Measurements from ENCODE around the gene EEF1G.

The EEF1G gene

GRCh38 chr11:62603072-62603408 lies 29.3 kb upstream of the EEF1G start:
- no peak overlapping the region for H2AFZ ChIP-seq (ENCODE audit: low read length)
- H3K4me3 ChIP-seq (ENCODE audit: low read length), result no peak overlapping the region
- no peak overlapping the region for H3K27ac ChIP-seq (ENCODE audit: low read length)

GRCh38 chr11:62602141-62603071 lies 28.7 kb upstream of the EEF1G start:
- Histone ChIP-seq H2AFZ (ENCODE audit: low read length) (peak overlapping the region; percentile 38), H3K9me2 (replicated peaks; ENCODE audit: insufficient read depth, low read length) (no peaks in the 10 kb centered on the region), H3K4me1 (ENCODE audit: low read length) (peaks cover 10% of the 10 kb centered on the region), H3K4me3 (ENCODE audit: low read length) (peak overlapping the region; percentile 44), H3K27me3 (replicated peaks; ENCODE audit: insufficient read depth, low read length) (no peaks in the 10 kb centered on the region), H3K27ac (ENCODE audit: low read length) (peak overlapping the region; percentile 18; the same call in 1 of the 2 replicates), H3K9me3 (replicated peaks; ENCODE audit: insufficient read depth, low read length) (no peaks in the 10 kb centered on the region), H3K4me2 (ENCODE audit: low read depth, low read length) (peak overlapping the region; percentile 76), H4K20me1 (ENCODE audit: insufficient read depth, low read length) (no peaks in the 10 kb centered on the region), H3K79me2 (ENCODE audit: low read length) (peaks cover 39% of the 10 kb centered on the region), H3F3A (ENCODE audit: insufficient read depth, low read length) (peaks cover 21% of the 10 kb centered on the region), H3K36me3 (replicated peaks; ENCODE audit: insufficient read depth, low read length) (peaks cover 11% of the 10 kb centered on the region), H3K9ac (ENCODE audit: low read length) (peak overlapping the region; percentile 25; the same call in 1 of the 2 replicates)
- TF ChIP-seq EZH2 (optimal IDR thresholded peaks at IDR 0.05; ENCODE audit: low read depth, low read length), result no peak
- TF ChIP-seq CTCF (IDR thresholded peaks at IDR 0.05; ENCODE audit: low read length), result no peak
- TF ChIP-seq EZH2phosphoT487 (IDR thresholded peaks at IDR 0.05; ENCODE audit: low read length), result no peak
- DNase-seq, result no peak

More at GRCh38 chr11:62603072-62603408, 29.3 kb upstream of the EEF1G start:
- H3K27me3 ChIP-seq (replicated peaks; ENCODE audit: insufficient read depth, low read length), result no peaks in the 10 kb centered on the region
- H3F3A ChIP-seq (ENCODE audit: insufficient read depth, low read length), result peaks cover 21% of the 10 kb centered on the region
- TF ChIP-seq EZH2 (optimal IDR thresholded peaks at IDR 0.05; ENCODE audit: low read depth, low read length), result no peak
- TF ChIP-seq EZH2phosphoT487 (IDR thresholded peaks at IDR 0.05; ENCODE audit: low read length), result no peak
- TF ChIP-seq CTCF (IDR thresholded peaks at IDR 0.05; ENCODE audit: low read length), result no peak
- peaks cover 32% of the 10 kb centered on the region for H3K79me2 ChIP-seq (ENCODE audit: low read length)
- H4K20me1 ChIP-seq (ENCODE audit: insufficient read depth, low read length), result no peaks in the 10 kb centered on the region
- DNase-seq, result no peak
- H3K4me1 ChIP-seq (ENCODE audit: low read length), result peaks cover 10% of the 10 kb centered on the region
- H3K36me3 ChIP-seq (replicated peaks; ENCODE audit: insufficient read depth, low read length), result peaks cover 5% of the 10 kb centered on the region
- no peak overlapping the region for H3K9ac ChIP-seq (ENCODE audit: low read length)
- H3K9me2 ChIP-seq (replicated peaks; ENCODE audit: insufficient read depth, low read length), result no peaks in the 10 kb centered on the region
- no peak overlapping the region for H3K4me2 ChIP-seq (ENCODE audit: low read depth, low read length)
- H3K9me3 ChIP-seq (replicated peaks; ENCODE audit: insufficient read depth, low read length), result no peaks in the 10 kb centered on the region

GRCh38 chr11:62601372-62602140 lies 27.9 kb upstream of the EEF1G start, which contains the start of gene MTA2:
MTA2 (minus strand) TSS chr11:62601865; CDS start chr11:62601450, 415 bp downstream.
- Histone ChIP-seq H3K36me3 (replicated peaks; ENCODE audit: insufficient read depth, low read length) (peaks cover 12% of the 10 kb centered on the region), H4K20me1 (ENCODE audit: insufficient read depth, low read length) (no peaks in the 10 kb centered on the region), H3K9ac (ENCODE audit: low read length) (peak within 1 kb of the TSS; percentile 97), H3K9me3 (replicated peaks; ENCODE audit: insufficient read depth, low read length) (no peaks in the 10 kb centered on the region), H3F3A (ENCODE audit: insufficient read depth, low read length) (peaks cover 21% of the 10 kb centered on the region), H3K4me1 (ENCODE audit: low read length) (peaks cover 10% of the 10 kb centered on the region), H3K27me3 (replicated peaks; ENCODE audit: insufficient read depth, low read length) (no peaks in the 10 kb centered on the region), H3K79me2 (ENCODE audit: low read length) (peaks cover 44% of the 10 kb centered on the region), H3K27ac (ENCODE audit: low read length) (peak within 1 kb of the TSS; percentile 86), H3K4me3 (ENCODE audit: low read length) (peak within 1 kb of the TSS; percentile 92), H2AFZ (ENCODE audit: low read length) (peak within 1 kb of the TSS; percentile 67), H3K4me2 (ENCODE audit: low read depth, low read length) (peak within 1 kb of the TSS; percentile 97), H3K9me2 (replicated peaks; ENCODE audit: insufficient read depth, low read length) (no peaks in the 10 kb centered on the region)
- no peak for TF ChIP-seq EZH2 (optimal IDR thresholded peaks at IDR 0.05; ENCODE audit: low read depth, low read length)
- no peak for TF ChIP-seq CTCF (IDR thresholded peaks at IDR 0.05; ENCODE audit: low read length)
- no peak for TF ChIP-seq EZH2phosphoT487 (IDR thresholded peaks at IDR 0.05; ENCODE audit: low read length)
- DNase-seq, result peak; percentile 99
